Stomach (tissue), 9 donors: Measurements from ENCODE around the gene EVL. TPM values are rescaled to one million over a fixed set of nuclear protein-coding genes. Genes with fewer than 3 reads are reported as not detected.

Source experiments
- DNase-seq, 2 donors: peaks; one replicate each; pipeline versions ENCODE4 v3.0.0 to v3.0.0-alpha.2; 2013 to 2019
- H3K27ac ChIP-seq, 5 donors: fragments of 200-600 bp in 4 of 5; sonication (generic) in 4 of 5; one replicate each; pipeline ENCODE4 v1.5.1; 2013 to 2019; ENCODE audit warnings: mild to moderate bottlenecking in 1 of 5, moderate library complexity in 1 of 5
- H3K27me3 ChIP-seq, 3 donors: fragments of 200-600 bp; sonication (generic); one replicate each; pipeline ENCODE4 v1.5.1; 2017 to 2019; ENCODE audit warnings: mixed run types in 1 of 3
- H3K36me3 ChIP-seq, 4 donors: fragments of 200-600 bp; sonication (generic); 1 replicate in 3 of 4; 2 replicates in 1 of 4; pipeline ENCODE4 v1.5.1; 2016 to 2019
- H3K4me1 ChIP-seq, 4 donors: fragments of 200-600 bp; sonication (generic); one replicate each; pipeline ENCODE4 v1.5.1; 2016 to 2019
- H3K4me3 ChIP-seq, 4 donors: fragments of 200-600 bp; sonication (generic) in 3 of 4; one replicate each; pipeline ENCODE4 v1.5.1; 2016 to 2019; ENCODE audit warnings: mild to moderate bottlenecking in 1 of 4
- H3K9me3 ChIP-seq, 4 donors: fragments of 200-600 bp; sonication (generic); one replicate each; pipeline ENCODE4 v1.5.1; 2016 to 2019
- CTCF ChIP-seq, 7 experiments: fragments of 450-650 bp in 4 of 7; fragments of 200-600 bp in 3 of 7; sonication (generic) in 3 of 7; IDR thresholded peaks; one replicate each; pipeline ENCODE4 v1.5.1; 2016 to 2019; ENCODE audit warnings: antibody characterized with exemption in 7 of 7, control low read depth in 2 of 7, mild to moderate bottlenecking in 1 of 7
- EP300 ChIP-seq: sonication (generic); formaldehyde crosslinking; IDR thresholded peaks from one replicate; pipeline ENCODE4 v1.6.1; 2017; ENCODE audit warnings: antibody characterized with exemption
- POLR2A ChIP-seq, 4 donors: fragments of 450-650 bp; IDR thresholded peaks; one replicate each; pipeline ENCODE4 v1.6.1; 2016; ENCODE audit warnings: antibody characterized with exemption in 4 of 4, control low read depth in 2 of 4, mild to moderate bottlenecking in 1 of 4, moderate library complexity in 1 of 4
- POLR2AphosphoS5 ChIP-seq, 3 donors: sonication (generic); formaldehyde crosslinking; IDR thresholded peaks; one replicate each; pipeline ENCODE4 v1.6.1; 2016; ENCODE audit warnings: antibody characterized with exemption in 3 of 3
- WGBS, 5 donors: extraction: QIAGEN DNeasy Blood & Tissue Kit in 3 of 5; methylation state at CpG; one replicate each; pipeline versions ENCODE4 v1.1.5 to v1.1.7; 2013 to 2018; 5-methylcytosine and 5-hydroxymethylcytosine counted together
- intact Hi-C: fragments of 100-400 bp; cut with DNase I; formaldehyde crosslinking; loops from one replicate; pipeline ENCODE4 v1.15.1; 2023; ENCODE audit warnings: low total_unique reads
- polyA plus RNA-seq, 3 donors: library from polyadenylated mRNA; stranded (reverse); fragments of 200-250 nt; gene quantifications; one replicate each; pipeline ENCODE4 v1.2.3, GENCODE V29; 2013
- total RNA-seq, 5 donors: library from RNA; depleted of rRNA; stranded (reverse); fragments of >200 nt; gene quantifications; one replicate each; pipeline versions ENCODE4 v1.1.0 to v1.2.3, GENCODE V29; 2014 to 2016
- donor health status: healthy with polysubstance abuse.
- donor health status: Bipolar disorder and iron deficiency.
- donor health status: healthy.

Gene EVL
- total and polyA plus RNA-seq, 8 donors = 23.3 to 111 (median 39.7) TPM

- Histone ChIP-seq H3K27me3 (peaks cover 0 to 27% (median 0%) of the 10 kb centered on the region in 3 donors), H3K27ac (no peak overlapping the region), H3K9me3 (no peaks in the 10 kb centered on the region), H3K4me3 (no peak overlapping the region), H3K4me1 (peaks cover 0 to 22% (median 18%) of the 10 kb centered on the region in 4 donors), H3K36me3 (no peaks in the 10 kb centered on the region)
- WGBS, 5 donors = 41 to 94% (median 62%) methylated on average over 1 of the region's 1 CpG
- TF ChIP-seq EP300 (no peak), CTCF (IDR thresholded peaks at IDR 0.05) (no peak), POLR2A (IDR thresholded peaks at IDR 0.05) (no peak), POLR2AphosphoS5 (IDR thresholded peaks at IDR 0.05) (no peak)
- DNase-seq = no peak
- intact Hi-C loops = no loop called here
Measured at GRCh38 chr14:100168506-100168905, 103.3 kb downstream of the EVL start.

GRCh38 chr14:100170880-100171279, 105.7 kb downstream of the EVL start:
- Histone ChIP-seq H3K9me3 (no peaks in the 10 kb centered on the region), H3K27ac (no peak overlapping the region), H3K27me3 (peaks cover 0 to 23% (median 0%) of the 10 kb centered on the region in 3 donors), H3K4me3 (no peak overlapping the region), H3K36me3 (no peaks in the 10 kb centered on the region), H3K4me1 (peaks cover 0 to 12% (median 10%) of the 10 kb centered on the region in 4 donors)
- no peak for DNase-seq
- WGBS, 5 donors = 95 to 100% (median 97%) methylated on average over 2 of the region's 2 CpGs
- intact Hi-C loops = no loop called here
- no peak for TF ChIP-seq EP300
- TF ChIP-seq CTCF (IDR thresholded peaks at IDR 0.05) = no peak
- TF ChIP-seq POLR2AphosphoS5 (IDR thresholded peaks at IDR 0.05) = no peak
- no peak for TF ChIP-seq POLR2A (IDR thresholded peaks at IDR 0.05)

GRCh38 chr14:100172811-100173210, 107.6 kb downstream of the EVL start:
- H3K36me3 ChIP-seq = no peaks in the 10 kb centered on the region
- no peak for TF ChIP-seq CTCF (IDR thresholded peaks at IDR 0.05)
- TF ChIP-seq POLR2AphosphoS5 (IDR thresholded peaks at IDR 0.05) = no peak
- no peak for TF ChIP-seq POLR2A (IDR thresholded peaks at IDR 0.05)
- TF ChIP-seq EP300 = no peak
- H3K9me3 ChIP-seq = no peaks in the 10 kb centered on the region
- H3K27ac ChIP-seq = no peak overlapping the region
- no peaks in the 10 kb centered on the region for H3K4me1 ChIP-seq
- intact Hi-C loops = no loop called here
- H3K4me3 ChIP-seq = no peak overlapping the region
- WGBS, 5 donors = 80 to 85% (median 85%) methylated on average over 5 of the region's 5 CpGs
- no peak for DNase-seq
- H3K27me3 ChIP-seq = peaks cover 0 to 11% (median 0%) of the 10 kb centered on the region in 3 donors

GRCh38 chr14:100173353-100173752, 108.1 kb downstream of the EVL start:
- WGBS, 5 donors = 73 to 84% (median 77%) methylated on average over 7 of the region's 7 CpGs
- intact Hi-C loops = no loop called here

More at GRCh38 chr14:100173353-100173752, 108.1 kb downstream of the EVL start:
- no peak for TF ChIP-seq POLR2A (IDR thresholded peaks at IDR 0.05)
- no peak for TF ChIP-seq POLR2AphosphoS5 (IDR thresholded peaks at IDR 0.05)
- TF ChIP-seq CTCF (IDR thresholded peaks at IDR 0.05) = no peak
- no peak for TF ChIP-seq EP300
- H3K9me3 ChIP-seq = no peaks in the 10 kb centered on the region
- peaks cover 0 to 11% (median 0%) of the 10 kb centered on the region in 3 donors for H3K27me3 ChIP-seq
- H3K36me3 ChIP-seq = no peaks in the 10 kb centered on the region
- H3K27ac ChIP-seq = no peak overlapping the region
- no peaks in the 10 kb centered on the region for H3K4me1 ChIP-seq
- no peak for DNase-seq
- H3K4me3 ChIP-seq = no peak overlapping the region
